GM19351 (cell line): ENCODE results near the gene SNX2.

Experiments used
- ATAC-seq: cut with Tn5 transposase; IDR thresholded peaks from one replicate; pipeline ENCODE4 v1.9.1; 2021; ENCODE audit warnings: mild to moderate bottlenecking, moderate library complexity; ENCODE audit not compliant: unreplicated experiment

SNX2 gene

GRCh38 chr5:122770477-122770876, 4.4 kb upstream of the SNX2 start:
- ATAC-seq = no peak

DNA sequence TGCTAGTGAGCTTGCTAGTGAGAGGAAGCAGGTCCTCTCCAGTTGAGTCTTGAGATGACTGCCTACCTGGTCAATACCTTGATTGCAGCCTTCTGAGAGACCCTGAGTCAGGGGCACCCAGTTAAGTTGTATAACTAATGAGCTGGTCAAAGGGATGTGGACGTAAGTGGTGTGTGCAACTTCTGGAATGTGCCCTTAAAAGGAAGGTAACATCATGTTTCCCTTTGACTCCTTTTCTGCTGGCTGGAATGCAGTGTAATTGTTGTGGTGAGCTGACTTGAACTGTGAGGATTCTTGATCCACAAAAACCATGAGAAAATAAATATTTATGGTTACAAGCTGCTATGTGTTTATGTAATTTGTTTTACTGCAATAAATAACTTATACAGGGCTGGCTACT, 2.4 kb upstream of the SNX2 start:
- ATAC-seq = no peak

- ATAC-seq = no peak
Measured at GRCh38 chr5:122773619-122774018, 1.3 kb upstream of the SNX2 start.

- ATAC-seq = peak; percentile 33
Measured at GRCh38 chr5:122774519-122774860, 390 bp upstream of the SNX2 start.

- no peak for ATAC-seq
Measured at GRCh38 chr5:122775550-122776542, 966 bp downstream of the SNX2 start.

DNA sequence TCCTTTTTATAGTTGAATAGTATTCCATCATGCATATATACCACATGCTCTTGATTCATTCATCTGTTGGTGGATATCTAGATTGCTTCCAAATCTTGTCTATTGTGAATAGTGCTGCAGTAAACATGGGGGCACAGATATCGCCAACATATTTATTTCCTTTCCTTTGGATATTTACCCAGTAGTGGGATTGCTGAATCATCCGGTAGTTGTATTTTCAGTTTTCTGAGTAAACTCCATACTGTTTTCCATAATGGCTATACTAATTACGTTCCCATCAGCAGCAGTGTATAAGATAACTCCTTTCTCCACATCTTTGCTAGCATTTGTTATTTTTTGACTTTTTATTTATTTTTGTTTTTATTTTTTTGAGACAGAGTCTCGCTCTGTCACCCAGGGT, 3.3 kb downstream of the SNX2 start:
- no peak for ATAC-seq

GRCh38 chr5:122779451-122779850, 4.6 kb downstream of the SNX2 start:
- no peak for ATAC-seq

- peak; percentile 45 for ATAC-seq
Measured at GRCh38 chr5:122780296-122780695, 5.4 kb downstream of the SNX2 start.

DNA sequence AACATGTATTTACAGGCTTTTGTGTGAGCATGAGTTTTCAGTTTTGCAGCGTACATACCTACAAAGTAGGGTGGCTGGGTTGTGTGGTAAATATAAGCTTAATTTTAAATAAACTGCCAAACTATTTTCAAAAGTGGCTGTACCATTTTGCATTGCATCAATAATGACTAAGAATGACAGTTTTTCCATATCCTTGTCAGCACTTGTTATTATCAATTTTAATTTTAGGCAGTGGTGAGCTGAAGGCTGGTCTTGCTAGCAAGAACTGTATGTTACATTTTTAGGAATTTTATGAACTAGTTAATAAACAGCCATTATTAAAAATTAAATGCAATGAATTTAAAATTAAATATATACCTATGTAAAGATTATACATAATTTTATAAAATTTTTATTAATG, 6.6 kb downstream of the SNX2 start:
- ATAC-seq = no peak

- ATAC-seq = no peak
Measured at GRCh38 chr5:122785294-122785693, 10.4 kb downstream of the SNX2 start.

DNA sequence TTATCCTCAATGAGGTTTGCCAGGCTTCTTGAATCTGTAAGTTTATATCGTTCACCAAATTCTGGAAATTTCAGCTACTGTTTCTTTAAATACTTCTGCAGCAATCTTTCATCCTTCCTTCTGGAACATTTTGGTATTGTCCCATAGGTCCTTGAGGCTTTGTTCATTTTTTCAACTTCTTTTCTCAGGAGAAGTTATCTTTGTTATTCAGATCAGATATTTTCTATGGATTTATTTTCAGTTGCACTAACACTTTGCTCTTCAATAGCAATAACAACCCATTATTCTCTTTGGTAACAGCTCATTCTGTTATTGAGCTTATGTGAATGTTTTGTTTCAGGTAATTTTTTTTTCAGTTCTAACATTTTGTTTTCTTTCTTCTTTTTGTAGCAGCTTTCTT, 13.5 kb downstream of the SNX2 start:
- no peak for ATAC-seq

DNA sequence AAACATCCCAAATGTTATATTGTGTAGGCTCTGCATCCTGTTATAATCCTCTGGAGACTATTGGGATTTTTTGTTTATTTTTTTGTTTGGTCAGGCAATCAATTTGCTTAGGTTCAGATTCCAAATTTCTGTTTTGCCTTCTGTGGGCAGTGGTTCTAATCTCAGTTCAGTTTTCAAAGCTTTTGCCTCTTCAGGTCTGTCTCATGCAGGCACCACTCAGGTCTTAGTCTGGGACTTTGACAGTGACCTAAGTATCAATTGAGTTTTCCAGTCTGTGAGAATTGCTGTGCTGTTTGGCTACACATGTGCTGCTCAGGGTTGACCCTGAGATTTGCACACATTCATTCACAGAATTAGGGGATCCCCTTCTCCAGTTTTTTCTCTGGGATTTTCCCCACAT, 14.1 kb downstream of the SNX2 start:
- ATAC-seq = no peak

DNA sequence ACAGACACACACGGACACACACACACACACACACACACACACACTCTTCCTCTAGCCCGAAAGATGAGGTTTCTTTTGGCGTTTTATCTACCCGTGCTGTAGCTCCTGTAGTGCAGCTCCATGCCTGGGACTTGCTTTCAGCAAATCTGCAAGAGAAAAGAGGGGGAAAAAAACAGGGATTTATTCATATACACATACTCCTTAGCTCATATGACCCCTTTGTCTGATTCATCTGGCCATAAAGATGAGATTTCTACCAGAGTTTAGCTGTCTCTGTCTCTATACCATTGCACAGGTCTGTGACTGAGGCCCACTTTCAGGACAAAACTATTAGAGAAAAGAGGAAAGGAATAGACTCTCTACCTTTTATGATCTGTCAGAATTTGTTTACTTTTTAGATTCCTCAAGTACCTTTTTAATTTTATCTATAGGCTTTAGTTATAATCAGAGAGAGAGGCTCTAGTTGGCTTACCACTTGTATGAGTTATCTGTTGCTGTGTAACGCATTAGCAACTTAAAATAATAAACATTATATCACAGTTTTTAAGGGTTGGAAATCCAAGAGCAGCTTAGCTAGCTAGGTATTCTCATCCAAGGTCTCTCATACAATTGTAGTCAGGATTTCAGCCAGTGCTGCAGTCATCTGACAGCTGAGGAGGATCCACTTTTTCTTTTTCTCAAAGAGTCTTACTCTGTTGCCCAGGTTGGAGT, 14.7 kb downstream of the SNX2 start:
- no peak for ATAC-seq

- ATAC-seq = no peak
Measured at GRCh38 chr5:122790354-122791103, 15.6 kb downstream of the SNX2 start.

DNA sequence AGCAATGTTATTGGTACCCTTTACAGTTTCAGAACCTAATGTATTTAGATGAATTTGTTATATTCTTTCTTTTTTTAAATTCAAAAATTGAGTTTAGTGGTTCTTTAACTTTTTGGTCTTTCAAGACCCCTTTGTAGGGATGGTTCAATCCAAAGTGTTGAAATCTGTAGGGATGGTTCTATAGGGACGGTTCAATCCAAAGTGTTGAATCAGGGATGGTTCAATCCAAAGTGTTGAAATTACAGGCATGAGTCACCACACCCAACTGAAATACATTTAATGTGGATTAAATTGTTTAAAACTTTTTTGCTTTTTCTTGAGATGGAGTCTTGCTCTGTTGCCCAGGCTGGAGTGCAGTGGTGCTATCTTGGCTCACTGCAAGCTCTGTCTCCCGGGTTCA, 30.6 kb downstream of the SNX2 start:
- no peak for ATAC-seq

- ATAC-seq = no peak
Measured at GRCh38 chr5:122810405-122810804, 35.5 kb downstream of the SNX2 start.

DNA sequence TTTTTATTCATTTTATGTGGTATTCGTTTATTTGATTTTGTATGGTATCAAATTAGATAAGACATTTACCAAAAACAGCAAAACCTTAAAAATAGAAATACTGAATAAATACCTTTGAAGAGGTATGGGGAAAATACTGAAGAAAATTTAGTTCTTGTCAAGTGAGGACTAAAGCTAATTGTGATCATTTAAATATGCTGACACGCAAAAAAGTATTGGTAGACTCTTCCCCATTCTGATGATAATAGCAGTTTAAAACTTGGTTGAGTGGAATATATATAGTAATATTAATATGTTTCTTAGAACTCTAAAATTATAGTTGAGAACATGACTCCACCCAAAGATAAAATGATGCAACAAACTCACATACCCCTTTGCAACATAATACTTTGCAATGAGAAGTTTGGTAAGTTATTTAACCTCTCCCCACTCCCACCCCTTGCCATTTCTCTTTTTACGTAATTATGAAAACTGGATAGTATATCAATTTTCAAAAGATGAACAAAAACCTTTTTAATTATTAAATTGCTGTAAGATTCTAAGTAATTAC, 40.4 kb downstream of the SNX2 start:
- no peak for ATAC-seq

- no peak for ATAC-seq
Measured at GRCh38 chr5:122816756-122817155, 41.9 kb downstream of the SNX2 start.

DNA sequence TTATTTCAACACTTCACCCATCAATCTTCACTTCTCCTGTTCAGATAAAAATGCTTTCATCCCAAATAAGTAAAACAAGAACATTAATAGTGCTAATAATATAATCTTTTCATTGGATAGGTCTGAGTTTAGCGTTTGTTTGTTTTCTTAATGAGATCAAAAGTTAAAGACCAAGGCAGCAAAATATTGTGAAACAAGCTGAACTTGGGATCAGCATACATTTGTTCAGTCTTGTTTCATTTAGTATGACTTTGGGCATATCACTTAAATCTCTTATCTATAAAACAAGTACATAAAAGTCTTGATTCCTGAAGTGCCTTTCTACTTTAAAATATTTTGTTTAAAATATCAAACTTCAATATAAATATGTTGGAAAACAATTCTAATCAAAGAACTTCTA, 57.1 kb downstream of the SNX2 start:
- no peak for ATAC-seq

DNA sequence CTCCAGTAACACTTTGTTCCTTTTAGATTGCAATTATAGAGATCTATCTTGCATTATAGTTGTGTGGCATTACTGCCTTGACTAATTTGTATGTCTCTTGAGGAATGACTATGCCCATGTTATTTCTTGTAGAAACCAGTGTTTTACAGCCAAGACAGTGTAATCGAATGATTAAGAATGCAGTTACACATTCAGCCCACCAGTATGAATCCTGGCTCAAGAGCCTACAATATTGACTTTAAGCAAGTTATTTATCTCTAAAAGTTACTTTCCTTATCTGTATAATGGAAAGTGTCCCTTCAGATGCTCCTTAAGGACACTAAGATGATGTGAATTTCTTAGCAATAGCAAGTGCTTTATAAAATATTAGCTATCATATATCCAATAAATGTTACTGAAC, 60.8 kb downstream of the SNX2 start:
- no peak for ATAC-seq

DNA sequence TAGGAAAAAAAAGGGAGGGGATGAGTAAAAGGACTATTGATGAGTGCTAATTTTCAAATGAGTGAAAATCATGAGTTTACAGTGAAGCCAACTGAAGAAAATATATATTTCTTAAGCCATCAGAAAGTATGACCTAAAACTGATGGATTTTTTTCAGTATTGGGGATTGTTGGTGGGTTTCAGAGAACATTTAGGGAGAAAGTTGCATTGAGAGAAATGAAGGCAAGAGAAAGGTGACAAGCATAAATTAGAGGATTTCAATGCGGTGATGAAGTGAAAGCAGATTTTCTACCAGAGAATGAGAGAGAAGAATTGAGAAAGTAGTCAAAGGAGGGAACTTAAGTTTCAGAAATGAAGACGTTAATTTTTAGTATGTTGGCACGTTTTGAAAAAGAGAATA, 62.1 kb downstream of the SNX2 start:
- no peak for ATAC-seq
